ENCODE measurements around the gene RETREG3.
"Not testable (repeated sequence)": the region's sequence is repeated elsewhere in the genome, so short reads cannot be mapped to it uniquely, and the experiment has no call there.

Gene RETREG3

GRCh38 chr17:42571435-42572225, 37.5 kb downstream of the RETREG3 start:
- no peak for DNase-seq (ENCODE audit: low read depth)

- DNase-seq (ENCODE audit: low read depth) = no peak
Measured at GRCh38 chr17:42568341-42569111, 40.6 kb downstream of the RETREG3 start.

- peak; percentile 92 for DNase-seq (ENCODE audit: low read depth)
Measured at GRCh38 chr17:42566883-42567573, 42.1 kb downstream of the RETREG3 start, which contains the start of gene MLX. MLX (plus strand) TSS chr17:42567100; CDS start chr17:42567125, 25 bp downstream.

- DNase-seq (ENCODE audit: low read depth) = no peak
Measured at GRCh38 chr17:42566215-42566882, 42.8 kb downstream of the RETREG3 start.

- DNase-seq (ENCODE audit: low read depth) = no peak
Measured at GRCh38 chr17:42565523-42566214, 43.5 kb downstream of the RETREG3 start.

- DNase-seq (ENCODE audit: low read depth) = no peak
Measured at GRCh38 chr17:42564815-42565522, 44.2 kb downstream of the RETREG3 start.

- no peak for DNase-seq (ENCODE audit: low read depth)
Measured at GRCh38 chr17:42563950-42564349, 45.2 kb downstream of the RETREG3 start.

- no peak for DNase-seq (ENCODE audit: low read depth)
Measured at GRCh38 chr17:42563543-42563942, 45.6 kb downstream of the RETREG3 start.

GRCh38 chr17:42563143-42563509, 46.0 kb downstream of the RETREG3 start:
- no peak for DNase-seq (ENCODE audit: low read depth)

GRCh38 chr17:42562388-42563142, 46.6 kb downstream of the RETREG3 start:
- no peak for DNase-seq (ENCODE audit: low read depth)

- DNase-seq (ENCODE audit: low read depth) = peak; percentile 87
Measured at GRCh38 chr17:42561897-42562387, 47.2 kb downstream of the RETREG3 start, which contains the start of gene COASY. COASY (plus strand) TSS chr17:42562148; CDS start chr17:42562623, 475 bp downstream.

- no peak for DNase-seq (ENCODE audit: low read depth)
Measured at GRCh38 chr17:42560246-42560645, 48.9 kb downstream of the RETREG3 start.

- DNase-seq (ENCODE audit: low read depth) = no peak
Measured at GRCh38 chr17:42559075-42559474, 50.1 kb downstream of the RETREG3 start.

- not testable (repeated sequence) for DNase-seq (ENCODE audit: low read depth)
Measured at GRCh38 chr17:42555961-42556617, 53.1 kb downstream of the RETREG3 start.

- DNase-seq (ENCODE audit: low read depth) = no peak
Measured at GRCh38 chr17:42555122-42555622, 54.0 kb downstream of the RETREG3 start.

GRCh38 chr17:42554250-42555121, 54.7 kb downstream of the RETREG3 start:
- DNase-seq (ENCODE audit: low read depth) = peak; percentile 70

GRCh38 chr17:42553866-42554249, 55.3 kb downstream of the RETREG3 start:
- no peak for DNase-seq (ENCODE audit: low read depth)
